ENCODE results near the gene ZNF563. TPM values are rescaled to one million over a fixed set of nuclear protein-coding genes. Genes with fewer than 3 reads are reported as not detected.
"Not testable (repeated sequence)": the region's sequence is repeated elsewhere in the genome, so short reads cannot be mapped to it uniquely, and the experiment has no call there.

Gene ZNF563
- total RNA-seq, 1 donor, result 1.7 TPM

DNA sequence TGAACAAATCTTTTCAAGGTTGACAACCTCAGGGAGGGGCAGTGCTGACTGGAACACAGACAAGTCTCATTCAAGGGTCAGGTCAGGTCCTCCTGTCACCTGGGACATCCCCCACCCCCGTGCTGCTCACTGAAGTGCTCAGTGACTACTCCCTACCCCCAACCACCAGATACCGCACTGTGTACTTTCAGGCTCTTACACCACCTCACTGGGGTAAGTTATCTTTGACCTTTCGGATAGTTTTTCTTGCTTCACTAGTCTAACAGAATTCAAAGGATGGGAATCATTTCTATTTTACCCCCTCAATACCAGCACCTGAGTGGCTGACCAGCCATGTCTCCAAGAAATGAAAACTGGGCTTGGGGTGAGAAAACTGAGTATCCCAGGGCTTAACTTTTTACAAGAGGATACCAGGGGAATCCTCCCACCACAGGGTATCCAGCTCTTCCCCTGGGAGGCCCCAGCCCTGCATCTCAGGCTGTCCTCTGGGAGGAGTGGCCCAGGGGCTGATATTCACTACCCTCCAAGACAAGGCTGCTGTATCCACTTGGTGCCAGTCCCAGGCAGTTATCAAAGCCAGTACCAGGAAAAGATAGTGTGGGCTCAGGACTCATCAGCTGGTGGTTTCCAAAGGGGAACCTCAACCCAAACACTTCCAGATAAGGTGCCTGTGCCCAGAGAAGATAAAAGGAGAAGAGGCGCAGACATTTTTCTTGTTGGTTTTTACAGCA lies 2.1 kb downstream of the ZNF563 start:
- DNase-seq (ENCODE audit: low read depth), result no peak
- TF ChIP-seq CTCF (IDR thresholded peaks at IDR 0.05; ENCODE audit: insufficient read depth, low read depth, low read length), result no peak
- H3K4me3 ChIP-seq (ENCODE audit: low read depth, low read length), result no peak overlapping the region

- no peak overlapping the region for H3K4me3 ChIP-seq (ENCODE audit: low read depth, low read length)
- TF ChIP-seq CTCF (IDR thresholded peaks at IDR 0.05; ENCODE audit: insufficient read depth, low read depth, low read length), result no peak
- no peak for DNase-seq (ENCODE audit: low read depth)
Observed at GRCh38 chr19:12330340-12330739, 3.1 kb downstream of the ZNF563 start.

- DNase-seq (ENCODE audit: low read depth), result no peak
- no peak for TF ChIP-seq CTCF (IDR thresholded peaks at IDR 0.05; ENCODE audit: insufficient read depth, low read depth, low read length)
- H3K4me3 ChIP-seq (ENCODE audit: low read depth, low read length), result no peak overlapping the region
Observed at GRCh38 chr19:12325690-12326089, 7.7 kb downstream of the ZNF563 start.

- DNase-seq (ENCODE audit: low read depth), result no peak
- H3K4me3 ChIP-seq (ENCODE audit: low read depth, low read length), result no peak overlapping the region
- no peak for TF ChIP-seq CTCF (IDR thresholded peaks at IDR 0.05; ENCODE audit: insufficient read depth, low read depth, low read length)
Observed at GRCh38 chr19:12318782-12319413, 14.5 kb downstream of the ZNF563 start.

DNA sequence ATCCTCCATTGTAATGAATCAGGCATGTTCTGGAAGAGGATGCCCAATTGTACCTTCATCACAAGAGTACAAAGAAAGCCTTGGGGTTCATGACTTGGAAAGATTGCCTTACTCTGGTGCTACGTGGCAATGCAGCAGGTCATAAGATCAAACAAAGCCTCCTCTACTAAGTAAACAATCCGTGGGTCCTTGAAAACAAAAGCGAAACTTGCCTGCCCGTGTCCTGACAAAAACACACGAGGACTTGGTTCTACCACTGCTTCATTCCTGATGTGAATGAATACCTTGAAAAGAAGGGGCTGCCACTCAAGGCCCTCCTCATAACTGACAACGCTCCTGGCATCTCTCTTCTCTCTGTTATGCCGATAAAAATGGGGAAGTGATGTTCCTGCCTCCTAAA lies 18.9 kb downstream of the ZNF563 start:
- no peak overlapping the region for H3K4me3 ChIP-seq (ENCODE audit: low read depth, low read length)
- DNase-seq (ENCODE audit: low read depth), result no peak
- TF ChIP-seq CTCF (IDR thresholded peaks at IDR 0.05; ENCODE audit: insufficient read depth, low read depth, low read length), result no peak

GRCh38 chr19:12308891-12309290 lies 24.5 kb downstream of the ZNF563 start:
- DNase-seq (ENCODE audit: low read depth); H3K4me3 ChIP-seq (ENCODE audit: low read depth, low read length): not testable (repeated sequence)

GRCh38 chr19:12295191-12295590 lies 38.2 kb downstream of the ZNF563 start:
- no peak for TF ChIP-seq CTCF (IDR thresholded peaks at IDR 0.05; ENCODE audit: insufficient read depth, low read depth, low read length)
- peak overlapping the region; percentile 98 for H3K4me3 ChIP-seq (ENCODE audit: low read depth, low read length)
- no peak for DNase-seq (ENCODE audit: low read depth)

All from fibroblast of villous mesenchyme (primary cell).